ENCODE data around the gene VTCN1.

- no peak for TF ChIP-seq CTCF (IDR thresholded peaks at IDR 0.05)
- no peak for TF ChIP-seq ZFX (IDR thresholded peaks at IDR 0.05; ENCODE audit: borderline replicate concordance)
Measured at GRCh38 chr1:117093870-117094621, 116.7 kb downstream of the VTCN1 start.

All from 22Rv1 (cell line).